PC-9 (cell line): ENCODE data around the gene PHACTR3.

Experiments
- CTCF ChIP-seq: fragments of 200-600 bp; sonication (generic); conservative IDR thresholded peaks from 2 replicates; pipeline ENCODE4 v1.6.1; 2017; ENCODE audit warnings: mixed run types, antibody characterized with exemption, mild to moderate bottlenecking, moderate library complexity
- EZH2 ChIP-seq: fragments of 200-600 bp; sonication (generic); IDR thresholded peaks from 2 replicates; pipeline ENCODE4 v1.8.0; 2017; ENCODE audit warnings: antibody characterized with exemption, low read depth

- no peak for TF ChIP-seq CTCF
- no peak for TF ChIP-seq EZH2
Measured at GRCh38 chr20:59684685-59685242, 80.4 kb downstream of the PHACTR3 start.
